Frontal cortex (tissue), 4 donors: ENCODE measurements around the gene ZNF689. TPM values are rescaled to one million over a fixed set of nuclear protein-coding genes. Genes with fewer than 3 reads are reported as not detected.

Experiments used
- DNase-seq, 2 donors: peaks; one replicate each; pipeline ENCODE4 v3.0.0; 2012; ENCODE audit warnings: low spot score in 2 of 2
- FAIRE-seq: peaks from 2 replicates; lab custom pipeline; 2012; peaks lifted over from hg19 to GRCh38; lab: Jason Lieb, UNC
- total RNA-seq: library from RNA; depleted of rRNA; stranded (reverse); fragments of >200 nt; gene quantifications from one replicate; pipeline ENCODE4 v1.2.3, GENCODE V29; 2014
- donor health status: control.
- donor health status: control.
- donor health status: control.

The ZNF689 gene
- total RNA-seq, 1 donor from 2014 or later, result 9.0 TPM

DNA sequence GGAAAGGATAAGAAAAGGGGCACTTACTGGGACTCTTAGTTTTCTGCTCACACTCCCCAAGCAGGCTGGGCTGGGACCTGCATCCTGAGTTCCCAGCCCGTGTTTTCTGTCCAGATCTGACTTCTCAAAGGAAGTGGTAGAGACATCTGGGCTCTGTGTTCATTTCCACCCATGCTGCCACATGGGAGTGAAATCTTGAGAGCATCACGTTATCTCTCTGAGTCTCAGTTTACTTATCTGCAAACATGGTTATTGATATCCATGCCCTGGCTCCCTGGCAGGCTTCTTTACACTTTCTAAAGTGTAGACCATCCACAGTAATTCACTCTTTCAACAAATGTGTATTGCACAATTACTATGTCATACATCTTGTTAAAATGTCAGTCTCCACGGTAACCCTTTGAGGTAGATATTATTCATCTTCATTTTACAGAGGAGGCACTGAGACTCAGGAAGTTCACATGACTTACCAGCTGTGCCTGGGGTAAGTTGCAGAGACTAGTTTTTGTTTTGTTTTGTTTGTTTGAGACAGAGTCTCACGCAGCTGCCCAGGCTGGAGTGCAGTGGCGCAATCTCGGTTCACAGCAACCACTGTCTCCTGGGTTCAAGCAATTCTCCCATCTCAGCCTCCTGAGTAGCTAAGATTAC lies 42.1 kb downstream of the ZNF689 start:
- no peak for DNase-seq
- FAIRE-seq, result no peak

GRCh38 chr16:30567160-30567990 lies 42.8 kb downstream of the ZNF689 start:
- FAIRE-seq, result no peak
- no peak for DNase-seq

DNA sequence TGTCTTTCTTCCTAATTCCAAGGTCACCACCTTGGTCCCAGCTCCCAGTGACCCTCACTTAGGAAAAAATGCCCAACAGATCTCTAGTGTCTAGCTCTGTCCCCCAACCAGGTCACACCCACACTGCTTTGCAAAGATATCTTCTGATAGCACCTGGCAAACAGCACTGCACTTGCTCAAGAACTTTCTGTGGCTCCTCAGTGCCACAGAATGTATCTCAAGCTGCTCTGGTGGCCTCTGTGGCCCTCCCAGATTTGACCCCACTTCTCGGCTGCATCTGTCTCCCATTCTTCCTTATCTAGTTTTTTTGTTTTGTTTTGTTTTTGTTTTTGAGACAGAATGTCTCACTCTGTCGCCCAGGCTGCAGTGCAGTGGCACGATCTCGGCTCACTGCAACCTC lies 43.7 kb downstream of the ZNF689 start:
- FAIRE-seq, result no peak

GRCh38 chr16:30565984-30566383 lies 44.2 kb downstream of the ZNF689 start:
- DNase-seq (no peak), FAIRE-seq (no peak)

More for the DNA sequence above, 43.7 kb downstream of the ZNF689 start:
- DNase-seq, result no peak

DNA sequence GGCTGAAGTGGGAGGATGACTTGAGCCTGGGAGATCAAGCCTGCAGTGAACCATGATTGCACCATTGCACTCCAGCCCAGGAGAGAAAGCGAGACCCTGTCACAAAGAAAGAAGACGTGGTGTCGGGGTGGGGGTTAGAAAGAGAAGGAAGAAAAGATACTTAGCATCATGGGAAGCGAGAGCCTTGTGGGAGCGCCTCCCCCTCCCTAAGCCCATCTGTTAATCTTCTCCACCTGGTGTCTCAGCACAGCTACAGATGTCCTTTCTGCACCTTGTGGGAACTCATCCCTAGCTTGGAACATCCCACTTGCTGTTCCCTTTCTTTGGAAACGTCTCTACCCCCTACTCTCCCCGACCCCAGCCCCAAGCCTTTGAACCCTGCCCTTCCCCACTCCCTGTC lies 44.7 kb downstream of the ZNF689 start:
- FAIRE-seq, result no peak
- no peak for DNase-seq

DNA sequence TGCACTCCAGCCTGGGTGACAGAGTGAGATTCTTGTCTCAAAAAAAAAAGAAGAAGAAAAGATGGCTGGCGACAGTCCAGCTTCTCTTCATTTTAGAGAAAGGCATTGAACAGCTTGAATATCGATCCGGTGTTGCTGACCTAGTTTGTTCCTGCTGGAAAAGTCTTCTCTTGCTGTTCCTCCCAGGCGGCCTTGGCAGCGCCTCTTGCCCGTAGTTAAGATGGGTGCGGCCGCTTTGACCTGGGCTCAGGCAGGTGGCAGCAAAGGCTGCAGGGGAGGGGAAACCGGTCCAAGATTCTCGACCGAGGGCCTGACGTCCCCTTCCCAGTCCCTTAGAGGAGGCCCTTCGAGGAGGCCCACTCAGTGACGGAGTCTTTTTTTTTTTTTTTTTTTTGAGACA lies 48.2 kb downstream of the ZNF689 start:
- FAIRE-seq (no peak), DNase-seq (no peak)

GRCh38 chr16:30561089-30561816 lies 48.9 kb downstream of the ZNF689 start:
- DNase-seq (no peak), FAIRE-seq (no peak)

- FAIRE-seq (no peak), DNase-seq (no peak)
Observed at GRCh38 chr16:30559690-30560089, 50.5 kb downstream of the ZNF689 start.

- FAIRE-seq, result no peak
- DNase-seq, result no peak
Observed at GRCh38 chr16:30558789-30559377, 51.3 kb downstream of the ZNF689 start.

DNA sequence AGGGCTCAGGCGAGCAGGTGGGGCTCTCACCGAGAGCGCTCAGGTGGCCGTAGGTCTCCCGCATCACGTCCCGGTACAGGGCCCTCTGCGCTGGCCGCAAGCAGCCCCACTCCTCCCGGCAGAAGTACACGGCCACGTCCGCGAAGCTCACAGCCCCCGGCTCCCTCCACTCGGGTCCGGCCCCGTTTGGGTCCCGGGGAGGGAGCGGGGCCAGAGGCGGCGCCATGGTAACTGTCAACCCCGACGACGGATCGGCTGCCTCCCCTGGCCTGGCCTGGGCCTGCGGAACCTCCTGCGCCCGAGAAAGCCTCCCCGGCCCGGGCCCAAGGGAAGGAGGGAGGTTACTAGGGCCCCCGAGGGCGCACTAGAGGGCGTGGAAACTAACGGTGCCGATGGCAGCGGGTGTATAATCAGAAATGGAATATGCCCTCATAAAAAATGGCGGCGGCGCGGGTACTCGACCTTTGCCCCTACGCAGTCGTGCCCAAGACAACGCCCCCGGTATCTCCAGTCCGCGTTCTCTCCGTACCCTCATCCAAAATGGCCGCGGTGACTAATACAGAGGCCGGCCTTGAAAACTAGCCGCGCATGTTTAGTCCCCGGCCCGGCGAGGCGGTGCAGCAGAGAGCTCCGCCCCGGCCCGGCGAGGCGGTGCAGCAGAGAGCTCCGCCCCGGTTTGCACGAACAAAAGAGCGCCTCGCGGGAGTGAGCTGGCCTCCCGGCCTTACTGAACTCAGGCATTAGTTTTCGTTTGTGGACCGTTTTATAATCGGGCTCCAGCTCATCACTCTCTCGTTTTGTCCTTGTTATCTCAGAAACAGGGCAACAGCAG lies 52.0 kb downstream of the ZNF689 start, which contains the start of gene ZNF764:
Gene ZNF764 (minus strand): TSS at position 418 of the 832 bp plus-strand sequence. CDS start 192 bp downstream, at position 226.
- FAIRE-seq (peak; percentile 85), DNase-seq (peak; percentile 96 to 97)

DNA sequence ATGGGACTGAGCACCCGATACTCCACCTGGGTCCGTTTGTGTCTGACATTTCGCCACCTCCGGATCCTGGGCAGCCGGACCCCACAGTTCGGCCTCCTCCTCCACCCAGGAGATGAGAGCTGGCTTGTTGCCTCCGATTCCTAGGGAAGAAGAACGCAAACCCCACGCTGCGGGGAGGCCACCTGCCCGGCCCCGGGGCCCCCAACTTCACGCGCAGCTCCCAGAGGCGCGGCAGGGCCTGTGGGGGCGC lies 52.6 kb downstream of the ZNF689 start:
- no peak for DNase-seq
- no peak for FAIRE-seq

DNA sequence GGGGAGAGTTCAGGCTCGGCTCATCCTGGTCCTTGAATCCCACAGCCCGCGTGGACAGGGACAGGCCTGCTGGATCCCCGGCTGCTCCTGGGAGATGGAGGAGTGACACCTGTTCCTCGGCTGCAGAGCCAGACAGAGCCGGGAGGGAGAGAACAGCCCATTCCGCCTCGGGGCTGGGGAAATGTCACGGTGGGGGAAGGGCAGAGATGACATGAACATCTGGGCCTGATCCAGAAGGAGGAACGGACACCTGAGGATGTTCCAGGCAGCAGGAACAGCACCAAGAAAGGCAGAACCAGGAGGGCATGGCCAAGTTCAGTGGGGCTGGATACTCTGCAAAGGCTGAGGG lies 54.1 kb downstream of the ZNF689 start:
- FAIRE-seq (no peak), DNase-seq (no peak)

GRCh38 chr16:30555315-30556124 lies 54.7 kb downstream of the ZNF689 start:
- no peak for FAIRE-seq
- no peak for DNase-seq

- DNase-seq, result no peak
- FAIRE-seq, result no peak
Observed at GRCh38 chr16:30554557-30555314, 55.5 kb downstream of the ZNF689 start.

- DNase-seq (no peak), FAIRE-seq (no peak)
Observed at GRCh38 chr16:30553393-30553899, 56.7 kb downstream of the ZNF689 start.

DNA sequence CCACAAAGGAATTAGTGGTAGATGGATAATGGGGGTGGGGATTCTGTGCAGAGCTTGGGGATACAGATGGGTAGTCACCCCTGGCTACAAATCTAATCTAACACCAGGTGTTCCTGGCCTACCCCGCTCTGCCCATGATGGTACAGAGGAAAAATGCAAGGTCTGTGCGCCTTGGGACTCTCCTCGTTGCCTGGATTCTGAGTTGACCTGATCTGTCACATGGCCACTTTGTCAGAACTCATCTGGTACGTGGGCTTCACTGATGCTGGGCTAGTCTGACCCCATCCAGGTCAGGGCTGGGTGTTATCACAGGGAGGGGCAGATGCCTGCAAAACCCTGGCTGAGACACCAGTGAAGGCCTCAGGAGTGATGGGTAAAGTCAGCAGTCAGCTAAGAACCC lies 57.2 kb downstream of the ZNF689 start:
- no peak for FAIRE-seq
- no peak for DNase-seq
